ENCODE data around the gene SOX6.

The SOX6 gene

DNA sequence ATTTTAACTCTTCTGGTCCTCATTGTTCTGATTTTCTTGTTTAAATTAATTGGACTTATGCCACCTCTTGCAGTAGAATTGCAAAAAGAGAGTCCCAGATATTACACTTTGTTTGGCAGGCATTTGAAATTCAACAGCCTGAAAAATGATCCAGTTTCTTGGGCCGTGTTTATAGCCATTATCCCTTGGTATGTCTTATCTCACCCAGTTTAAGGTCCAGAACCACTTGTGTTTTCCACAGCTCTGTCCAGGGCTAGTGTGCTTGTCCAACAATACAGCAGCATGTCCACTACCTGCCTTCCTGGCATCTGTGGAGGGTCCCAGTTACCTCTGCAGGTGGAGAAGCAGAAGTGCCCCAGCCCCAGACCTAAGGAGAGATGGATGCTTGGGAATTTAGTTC, 397.4 kb downstream of the SOX6 start:
- Histone ChIP-seq H3K79me2 (ENCODE audit: insufficient read depth, low read length) (no peaks in the 10 kb centered on the region), H3K4me3 (ENCODE audit: low read depth, low read length, poor library complexity, severe bottlenecking) (no peak overlapping the region), H3F3A (ENCODE audit: insufficient read depth, low read length) (no peaks in the 10 kb centered on the region), H3K4me1 (ENCODE audit: insufficient read depth, low read length, severe bottlenecking) (no peaks in the 10 kb centered on the region), H2AFZ (ENCODE audit: low read length) (no peak overlapping the region), H3K27me3 (ENCODE audit: insufficient read depth, low read length) (no peaks in the 10 kb centered on the region), H3K9ac (ENCODE audit: low read length) (no peak overlapping the region), H3K9me3 (ENCODE audit: low read length) (no peaks in the 10 kb centered on the region), H3K9me2 (ENCODE audit: low read depth, low read length) (no peaks in the 10 kb centered on the region), H3K27ac (ENCODE audit: low read depth, low read length, poor library complexity, severe bottlenecking) (no peak overlapping the region), H3K36me3 (ENCODE audit: insufficient read depth, low read length) (no peaks in the 10 kb centered on the region), H3K4me2 (ENCODE audit: low read length) (no peak overlapping the region), H4K20me1 (ENCODE audit: insufficient read depth, low read length) (no peaks in the 10 kb centered on the region)
- TF ChIP-seq, protein P1, sequence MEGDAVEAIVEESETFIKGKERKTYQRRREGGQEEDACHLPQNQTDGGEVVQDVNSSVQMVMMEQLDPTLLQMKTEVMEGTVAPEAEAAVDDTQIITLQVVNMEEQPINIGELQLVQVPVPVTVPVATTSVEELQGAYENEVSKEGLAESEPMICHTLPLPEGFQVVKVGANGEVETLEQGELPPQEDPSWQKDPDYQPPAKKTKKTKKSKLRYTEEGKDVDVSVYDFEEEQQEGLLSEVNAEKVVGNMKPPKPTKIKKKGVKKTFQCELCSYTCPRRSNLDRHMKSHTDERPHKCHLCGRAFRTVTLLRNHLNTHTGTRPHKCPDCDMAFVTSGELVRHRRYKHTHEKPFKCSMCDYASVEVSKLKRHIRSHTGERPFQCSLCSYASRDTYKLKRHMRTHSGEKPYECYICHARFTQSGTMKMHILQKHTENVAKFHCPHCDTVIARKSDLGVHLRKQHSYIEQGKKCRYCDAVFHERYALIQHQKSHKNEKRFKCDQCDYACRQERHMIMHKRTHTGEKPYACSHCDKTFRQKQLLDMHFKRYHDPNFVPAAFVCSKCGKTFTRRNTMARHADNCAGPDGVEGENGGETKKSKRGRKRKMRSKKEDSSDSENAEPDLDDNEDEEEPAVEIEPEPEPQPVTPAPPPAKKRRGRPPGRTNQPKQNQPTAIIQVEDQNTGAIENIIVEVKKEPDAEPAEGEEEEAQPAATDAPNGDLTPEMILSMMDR (IDR thresholded peaks at IDR 0.05; ENCODE audit: low read length), result no peak
- TF ChIP-seq EZH2 (IDR thresholded peaks at IDR 0.05; ENCODE audit: borderline replicate concordance, low read length), result no peak

GRCh38 chr11:15957234-15957633, 399.1 kb downstream of the SOX6 start:
- TF ChIP-seq, protein P1 (IDR thresholded peaks at IDR 0.05; ENCODE audit: low read length), result no peak
- TF ChIP-seq EZH2 (IDR thresholded peaks at IDR 0.05; ENCODE audit: borderline replicate concordance, low read length), result no peak
- H3K9ac ChIP-seq (ENCODE audit: low read length), result no peak overlapping the region
- no peaks in the 10 kb centered on the region for H4K20me1 ChIP-seq (ENCODE audit: insufficient read depth, low read length)
- H3K4me3 ChIP-seq (ENCODE audit: low read depth, low read length, poor library complexity, severe bottlenecking), result no peak overlapping the region
- no peak overlapping the region for H2AFZ ChIP-seq (ENCODE audit: low read length)
- H3K4me2 ChIP-seq (ENCODE audit: low read length), result no peak overlapping the region
- H3F3A ChIP-seq (ENCODE audit: insufficient read depth, low read length), result no peaks in the 10 kb centered on the region
- H3K9me3 ChIP-seq (ENCODE audit: low read length), result no peaks in the 10 kb centered on the region
- H3K4me1 ChIP-seq (ENCODE audit: insufficient read depth, low read length, severe bottlenecking), result no peaks in the 10 kb centered on the region
- H3K27ac ChIP-seq (ENCODE audit: low read depth, low read length, poor library complexity, severe bottlenecking), result no peak overlapping the region
- no peaks in the 10 kb centered on the region for H3K36me3 ChIP-seq (ENCODE audit: insufficient read depth, low read length)
- no peaks in the 10 kb centered on the region for H3K9me2 ChIP-seq (ENCODE audit: low read depth, low read length)
- H3K79me2 ChIP-seq (ENCODE audit: insufficient read depth, low read length), result no peaks in the 10 kb centered on the region
- no peaks in the 10 kb centered on the region for H3K27me3 ChIP-seq (ENCODE audit: insufficient read depth, low read length)

- H3K4me1 ChIP-seq (ENCODE audit: insufficient read depth, low read length, severe bottlenecking), result no peaks in the 10 kb centered on the region
- no peak overlapping the region for H3K4me2 ChIP-seq (ENCODE audit: low read length)
- H3K9ac ChIP-seq (ENCODE audit: low read length), result no peak overlapping the region
- H3K27me3 ChIP-seq (ENCODE audit: insufficient read depth, low read length), result no peaks in the 10 kb centered on the region
- H3K27ac ChIP-seq (ENCODE audit: low read depth, low read length, poor library complexity, severe bottlenecking), result no peak overlapping the region
- TF ChIP-seq EZH2 (IDR thresholded peaks at IDR 0.05; ENCODE audit: borderline replicate concordance, low read length), result no peak
- TF ChIP-seq, protein P1 (IDR thresholded peaks at IDR 0.05; ENCODE audit: low read length), result no peak
- no peak overlapping the region for H3K4me3 ChIP-seq (ENCODE audit: low read depth, low read length, poor library complexity, severe bottlenecking)
- no peaks in the 10 kb centered on the region for H3K9me2 ChIP-seq (ENCODE audit: low read depth, low read length)
- H3F3A ChIP-seq (ENCODE audit: insufficient read depth, low read length), result no peaks in the 10 kb centered on the region
- H2AFZ ChIP-seq (ENCODE audit: low read length), result no peak overlapping the region
- H3K36me3 ChIP-seq (ENCODE audit: insufficient read depth, low read length), result no peaks in the 10 kb centered on the region
- H3K9me3 ChIP-seq (ENCODE audit: low read length), result no peaks in the 10 kb centered on the region
- no peaks in the 10 kb centered on the region for H4K20me1 ChIP-seq (ENCODE audit: insufficient read depth, low read length)
- no peaks in the 10 kb centered on the region for H3K79me2 ChIP-seq (ENCODE audit: insufficient read depth, low read length)
Observed at GRCh38 chr11:15956302-15956701, 400.0 kb downstream of the SOX6 start.
